Liver (tissue), 9 donors: ENCODE data around the gene KCNQ1. TPM values are rescaled to one million over a fixed set of nuclear protein-coding genes. Genes with fewer than 3 reads are reported as not detected.

ENCODE experiments used
- DNase-seq: peaks from one replicate; pipeline ENCODE4 v3.0.0-alpha.2; 2017; ENCODE audit warnings: low spot score
- H3K27ac ChIP-seq, 2 donors: one replicate each; pipeline ENCODE4 v1.7.0; 2013; ENCODE audit warnings: inconsistent platforms in 2 of 2, low read length in 2 of 2, control low read depth in 1 of 2, low read depth in 1 of 2, mild to moderate bottlenecking in 1 of 2
- H3K27me3 ChIP-seq, 4 donors: one replicate each; pipeline versions ENCODE4 v1.6.1 to v1.7.0; 2013; ENCODE audit warnings: low read length in 3 of 4, inconsistent platforms in 1 of 4, mild to moderate bottlenecking in 1 of 4, moderate library complexity in 1 of 4; ENCODE audit not compliant: control insufficient read depth in 4 of 4, insufficient read depth in 4 of 4
- H3K36me3 ChIP-seq, 4 donors: one replicate each; pipeline versions ENCODE4 v1.6.1 to v1.7.0; 2013; ENCODE audit warnings: low read length in 3 of 4, mild to moderate bottlenecking in 3 of 4, low read depth in 1 of 4, moderate library complexity in 1 of 4; ENCODE audit not compliant: control insufficient read depth in 4 of 4, insufficient read depth in 3 of 4
- H3K4me1 ChIP-seq, 4 donors: one replicate each; pipeline versions ENCODE4 v1.6.1 to v1.7.0; 2013; ENCODE audit warnings: low read length in 3 of 4, mild to moderate bottlenecking in 3 of 4, moderate library complexity in 1 of 4; ENCODE audit not compliant: control insufficient read depth in 4 of 4, insufficient read depth in 4 of 4
- H3K4me3 ChIP-seq, 3 donors: one replicate each; pipeline versions ENCODE4 v1.6.1 to v1.7.0; 2013; ENCODE audit warnings: low read length in 3 of 3, control low read depth in 1 of 3, low read depth in 1 of 3, mild to moderate bottlenecking in 1 of 3
- H3K9ac ChIP-seq, 2 donors: one replicate each; pipeline ENCODE4 v1.7.0; 2013; ENCODE audit warnings: low read length in 2 of 2, mild to moderate bottlenecking in 2 of 2, moderate library complexity in 2 of 2, control low read depth in 1 of 2, low read depth in 1 of 2
- H3K9me3 ChIP-seq, 4 donors: one replicate each; pipeline versions ENCODE4 v1.6.1 to v1.7.0; 2013; ENCODE audit warnings: low read length in 3 of 4; ENCODE audit not compliant: control insufficient read depth in 4 of 4
- ATF3 ChIP-seq: IDR thresholded peaks from 2 replicates; pipeline ENCODE4 v1.6.1; 2016; ENCODE audit warnings: antibody characterized with exemption
- CTCF ChIP-seq: fragments of 150-350 bp; IDR thresholded peaks from 2 replicates; pipeline ENCODE4 v1.5.1; 2017; ENCODE audit warnings: improper control_type of control experiment, low read depth, low read length; ENCODE audit not compliant: missing input control
- EGR1 ChIP-seq, 2 donors: IDR thresholded peaks; 2 replicates each; pipeline ENCODE4 v1.6.1; 2016 to 2018; ENCODE audit warnings: antibody characterized with exemption in 2 of 2, low read depth in 2 of 2
- FOXA1 ChIP-seq: IDR thresholded peaks from 2 replicates; pipeline ENCODE4 v1.6.1; 2016; ENCODE audit warnings: antibody characterized with exemption
- FOXA2 ChIP-seq: IDR thresholded peaks from 2 replicates; pipeline ENCODE4 v1.6.1; 2016; ENCODE audit warnings: antibody characterized with exemption
- GABPA ChIP-seq, 2 donors: IDR thresholded peaks in 1 of 2; conservative IDR thresholded peaks in 1 of 2; 2 replicates each; pipeline ENCODE4 v1.6.1; 2016; ENCODE audit warnings: antibody characterized with exemption in 2 of 2, mild to moderate bottlenecking in 1 of 2, moderate library complexity in 1 of 2
- HNF4A ChIP-seq, 2 donors: conservative IDR thresholded peaks; 2 replicates each; pipeline ENCODE4 v1.6.1; 2016; ENCODE audit warnings: antibody characterized with exemption in 2 of 2, mild to moderate bottlenecking in 2 of 2
- JUND ChIP-seq, 2 donors: IDR thresholded peaks; 2 replicates each; pipeline ENCODE4 v1.6.1; 2016; ENCODE audit warnings: antibody characterized with exemption in 2 of 2
- MAX ChIP-seq: IDR thresholded peaks from 2 replicates; pipeline ENCODE4 v1.6.1; 2016; ENCODE audit warnings: antibody characterized with exemption
- RAD21 ChIP-seq, 2 donors: IDR thresholded peaks; 2 replicates each; pipeline ENCODE4 v1.6.1; 2016; ENCODE audit warnings: antibody characterized with exemption in 2 of 2, mild to moderate bottlenecking in 2 of 2
- REST ChIP-seq: IDR thresholded peaks from 2 replicates; pipeline ENCODE4 v1.6.1; 2016; ENCODE audit warnings: antibody characterized with exemption, mild to moderate bottlenecking
- RXRA ChIP-seq, 2 donors: IDR thresholded peaks; 2 replicates each; pipeline ENCODE4 v1.6.1; 2017 to 2018; ENCODE audit warnings: antibody characterized with exemption in 2 of 2, mild to moderate bottlenecking in 1 of 2
- SP1 ChIP-seq: IDR thresholded peaks from 2 replicates; pipeline ENCODE4 v1.6.1; 2018; ENCODE audit warnings: antibody characterized with exemption, mild to moderate bottlenecking
- TAF1 ChIP-seq: conservative IDR thresholded peaks from 2 replicates; pipeline ENCODE4 v1.6.1; 2016; ENCODE audit warnings: antibody characterized with exemption, mild to moderate bottlenecking
- YY1 ChIP-seq: IDR thresholded peaks from 2 replicates; pipeline ENCODE4 v1.6.1; 2016; ENCODE audit warnings: antibody characterized with exemption, mild to moderate bottlenecking
- ZBTB33 ChIP-seq: IDR thresholded peaks from 2 replicates; pipeline ENCODE4 v1.6.1; 2016; ENCODE audit warnings: antibody characterized with exemption
- WGBS: extraction: QIAGEN DNeasy Blood & Tissue Kit; methylation state at CpG from one replicate; pipeline ENCODE4 v1.1.7; 2013; 5-methylcytosine and 5-hydroxymethylcytosine counted together
- polyA plus RNA-seq, 2 donors: library from polyadenylated mRNA; stranded (reverse) in 1 of 2; unstranded in 1 of 2; fragments of 200-250 nt in 1 of 2; fragments of >200 nt in 1 of 2; fragmentation: Nextera tagmentation in 1 of 2; extraction: Ambion mirVana in 1 of 2; gene quantifications; one replicate each; pipeline versions ENCODE4 v1.2.1 to v1.2.3, GENCODE V29; 2013 to 2015
- total RNA-seq, 2 donors: library from RNA; depleted of rRNA; stranded (reverse); fragments of >200 nt; gene quantifications; one replicate each; pipeline ENCODE4 v1.2.3, GENCODE V29; 2014
- donor health status: healthy.
- donor health status: healthy.
- donor health status: healthy.
- donor health status: healthy.
- donor health status: healthy.

Gene KCNQ1
- total and polyA plus RNA-seq, 4 donors = 0.31 to 2.2 (median 1.5) TPM

DNA sequence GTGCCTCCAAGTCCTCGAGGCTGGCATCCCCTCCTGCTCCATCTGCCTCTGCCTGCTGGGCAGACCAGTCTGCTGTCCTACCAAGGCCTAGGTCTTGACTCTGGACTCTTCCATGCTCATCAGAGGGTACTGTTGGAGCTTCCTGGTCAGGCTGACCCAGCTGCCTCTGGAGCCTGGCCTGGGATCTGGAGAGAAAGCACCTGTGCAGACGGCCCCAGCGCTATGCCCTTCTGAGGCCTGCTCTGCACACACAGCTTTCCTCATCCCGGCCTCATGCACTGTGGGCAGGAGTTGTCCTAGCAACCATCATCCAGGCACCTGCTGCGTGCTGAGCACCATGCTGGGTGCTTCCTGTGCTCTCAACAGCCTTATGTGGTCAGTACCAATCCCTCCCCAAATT, 369.9 kb downstream of the KCNQ1 start (continued):
- no peak for TF ChIP-seq REST
- no peak for TF ChIP-seq JUND (IDR thresholded peaks at IDR 0.05)

- Histone ChIP-seq H3K27me3 (no peaks in the 10 kb centered on the region), H3K36me3 (no peaks in the 10 kb centered on the region), H3K9me3 (peaks cover 4 to 14% (median 5%) of the 10 kb centered on the region in 4 donors), H3K4me3 (no peak overlapping the region), H3K9ac (no peak overlapping the region), H3K4me1 (no peaks in the 10 kb centered on the region), H3K27ac (no peak overlapping the region)
- TF ChIP-seq RAD21 (IDR thresholded peaks at IDR 0.05) = no peak
- no peak for TF ChIP-seq JUND (IDR thresholded peaks at IDR 0.05)
- TF ChIP-seq SP1 = no peak
- no peak for TF ChIP-seq EGR1 (IDR thresholded peaks at IDR 0.05; ENCODE audit: low read depth in 2 of 2)
- no peak for TF ChIP-seq FOXA2
- TF ChIP-seq ZBTB33 = no peak
- no peak for TF ChIP-seq YY1
- TF ChIP-seq FOXA1 = no peak
- TF ChIP-seq GABPA (IDR thresholded peaks at IDR 0.05 in 1 of 2, conservative IDR thresholded peaks at IDR 0.05 in 1 of 2) = no peak
- TF ChIP-seq CTCF = no peak
- no peak for TF ChIP-seq REST
- no peak for TF ChIP-seq HNF4A (conservative IDR thresholded peaks at IDR 0.05)
- TF ChIP-seq ATF3 = no peak
- no peak for TF ChIP-seq MAX
- TF ChIP-seq TAF1 = no peak
- TF ChIP-seq RXRA (IDR thresholded peaks at IDR 0.05) = no peak
- WGBS = 88% methylated on average over 16 of the region's 16 CpGs
- no peak for DNase-seq
Observed at GRCh38 chr11:2815762-2816496, 371.1 kb downstream of the KCNQ1 start.
